ENCODE data around the gene HK1. TPM values are rescaled to one million over a fixed set of nuclear protein-coding genes. Genes with fewer than 3 reads are reported as not detected.
A peak's percentile ranks its signal among the peaks of the same experiment; 100 is the strongest.

Gene HK1
- total RNA-seq, 2 donors from 2014 or later: 186 to 228 TPM

- TF ChIP-seq CTCF (IDR thresholded peaks at IDR 0.05): no peak
- Histone ChIP-seq H3K27me3 (no peaks in the 10 kb centered on the region), H3K9me3 (no peaks in the 10 kb centered on the region), H3K4me1 (peaks cover 0 to 80% of the 10 kb centered on the region in 2 donors), H3K27ac (no peak overlapping the region), H3K4me3 (no peak overlapping the region), H3K36me3 (peaks cover 17% of the 10 kb centered on the region)
- no peak for DNase-seq (ENCODE audit: low spot score)
Observed at GRCh38 chr10:69340695-69341094, 62.4 kb downstream of the HK1 start.

GRCh38 chr10:69343905-69344304, 65.6 kb downstream of the HK1 start:
- DNase-seq (ENCODE audit: low spot score): no peak
- peaks cover 23% of the 10 kb centered on the region for H3K36me3 ChIP-seq
- no peak overlapping the region for H3K4me3 ChIP-seq
- H3K9me3 ChIP-seq: no peaks in the 10 kb centered on the region
- no peaks in the 10 kb centered on the region for H3K27me3 ChIP-seq
- peaks cover 0 to 75% of the 10 kb centered on the region in 2 donors for H3K4me1 ChIP-seq
- no peak overlapping the region for H3K27ac ChIP-seq
- no peak for TF ChIP-seq CTCF (IDR thresholded peaks at IDR 0.05)

GRCh38 chr10:69344591-69345252, 66.4 kb downstream of the HK1 start:
- peaks cover 23% of the 10 kb centered on the region for H3K36me3 ChIP-seq
- H3K4me3 ChIP-seq: no peak overlapping the region
- no peaks in the 10 kb centered on the region for H3K9me3 ChIP-seq
- H3K27ac ChIP-seq: peak overlapping the region; percentile 31 to 33
- no peak for TF ChIP-seq CTCF (IDR thresholded peaks at IDR 0.05)
- DNase-seq (ENCODE audit: low spot score): no peak
- no peaks in the 10 kb centered on the region for H3K27me3 ChIP-seq
- H3K4me1 ChIP-seq: peaks cover 0 to 75% of the 10 kb centered on the region in 2 donors

- no peak for DNase-seq (ENCODE audit: low spot score)
- no peaks in the 10 kb centered on the region for H3K27me3 ChIP-seq
- H3K27ac ChIP-seq: peak overlapping the region; percentile 33 to 54
- H3K4me1 ChIP-seq: peaks cover 0 to 73% of the 10 kb centered on the region in 2 donors
- H3K36me3 ChIP-seq: peaks cover 23% of the 10 kb centered on the region
- no peak overlapping the region for H3K4me3 ChIP-seq
- no peak for TF ChIP-seq CTCF (IDR thresholded peaks at IDR 0.05)
- H3K9me3 ChIP-seq: no peaks in the 10 kb centered on the region
Observed at GRCh38 chr10:69345402-69345801, 67.1 kb downstream of the HK1 start.

- H3K9me3 ChIP-seq: no peaks in the 10 kb centered on the region
- H3K27me3 ChIP-seq: no peaks in the 10 kb centered on the region
- H3K27ac ChIP-seq: peak overlapping the region; percentile 33 to 54
- no peak overlapping the region for H3K4me3 ChIP-seq
- H3K36me3 ChIP-seq: peaks cover 23% of the 10 kb centered on the region
- TF ChIP-seq CTCF (IDR thresholded peaks at IDR 0.05): no peak
- DNase-seq (ENCODE audit: low spot score): no peak
- peaks cover 0 to 68% of the 10 kb centered on the region in 2 donors for H3K4me1 ChIP-seq
Observed at GRCh38 chr10:69345890-69346474, 67.7 kb downstream of the HK1 start.
